Epithelial cell of esophagus (primary cell): Measurements from ENCODE around the gene ADK.
"Not testable (repeated sequence)": the region's sequence is repeated elsewhere in the genome, so short reads cannot be mapped to it uniquely, and the experiment has no call there.

Source experiments
- DNase-seq: peaks from one replicate; pipeline ENCODE4 v3.0.0; 2010; ENCODE audit warnings: low read depth
- H3K4me3 ChIP-seq: 2 replicates; pipeline ENCODE4 v1.5.1; 2011; ENCODE audit warnings: mild to moderate bottlenecking, low read length, control low read depth
- CTCF ChIP-seq: IDR thresholded peaks from 2 replicates; pipeline ENCODE4 v1.5.1; 2011; ENCODE audit warnings: low read depth, mild to moderate bottlenecking, low read length, control low read depth, inconsistent platforms; ENCODE audit not compliant: insufficient read depth; ENCODE audit errors: missing control alignments

ADK gene

GRCh38 chr10:74122060-74122459 is 29.0 kb upstream of the ADK start:
- DNase-seq: no peak
- H3K4me3 ChIP-seq: no peak overlapping the region
- no peak for TF ChIP-seq CTCF

DNA sequence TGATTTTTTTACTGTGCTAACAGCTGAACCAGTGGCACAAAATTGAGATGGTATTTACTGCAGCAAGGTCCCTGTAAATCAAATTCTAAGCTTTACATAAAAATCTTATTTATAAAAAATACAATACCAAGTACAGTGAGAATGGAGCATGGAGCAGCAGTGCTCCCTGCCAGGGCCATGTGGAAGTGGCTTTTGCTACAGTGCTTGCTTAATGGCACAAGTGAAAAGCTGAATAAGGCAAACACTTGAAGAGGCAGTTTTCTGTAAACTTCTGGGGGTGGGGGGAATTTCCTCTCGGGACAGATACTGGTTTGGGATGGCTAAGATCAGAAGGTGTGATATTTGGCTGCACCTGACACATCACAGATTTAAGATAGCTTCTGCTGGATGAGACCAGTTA is 27.9 kb upstream of the ADK start:
- DNase-seq: no peak
- no peak for TF ChIP-seq CTCF
- H3K4me3 ChIP-seq: no peak overlapping the region

GRCh38 chr10:74133923-74134820 is 16.8 kb upstream of the ADK start:
- no peak for DNase-seq
- TF ChIP-seq CTCF: no peak
- H3K4me3 ChIP-seq: no peak overlapping the region

DNA sequence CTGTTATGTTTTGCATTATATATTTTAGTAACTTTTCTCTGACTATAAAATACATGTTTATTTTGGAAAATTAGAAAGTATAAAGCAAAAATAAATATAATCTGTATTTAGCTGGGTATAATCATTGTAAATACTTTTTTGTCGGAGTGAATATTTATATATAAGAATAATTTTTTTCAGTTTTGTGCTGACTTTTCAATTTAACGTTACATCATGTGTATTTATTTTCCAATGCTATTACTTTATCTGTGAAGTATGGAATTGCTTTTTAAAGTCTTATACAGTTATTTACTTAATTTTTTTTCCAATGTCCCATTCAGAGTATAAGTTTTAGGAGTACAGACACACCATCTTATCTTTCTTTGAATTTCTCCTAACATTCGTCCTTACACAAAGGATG is 15.6 kb upstream of the ADK start:
- H3K4me3 ChIP-seq: no peak overlapping the region
- TF ChIP-seq CTCF: no peak
- no peak for DNase-seq

- H3K4me3 ChIP-seq: no peak overlapping the region
- TF ChIP-seq CTCF: no peak
- DNase-seq: no peak
Measured at GRCh38 chr10:74137992-74138391, 13.0 kb upstream of the ADK start.

GRCh38 chr10:74138596-74138995 is 12.4 kb upstream of the ADK start:
- DNase-seq, H3K4me3 ChIP-seq: not testable (repeated sequence)

GRCh38 chr10:74139981-74140380 is 11.0 kb upstream of the ADK start:
- DNase-seq: no peak
- no peak overlapping the region for H3K4me3 ChIP-seq
- no peak for TF ChIP-seq CTCF

DNA sequence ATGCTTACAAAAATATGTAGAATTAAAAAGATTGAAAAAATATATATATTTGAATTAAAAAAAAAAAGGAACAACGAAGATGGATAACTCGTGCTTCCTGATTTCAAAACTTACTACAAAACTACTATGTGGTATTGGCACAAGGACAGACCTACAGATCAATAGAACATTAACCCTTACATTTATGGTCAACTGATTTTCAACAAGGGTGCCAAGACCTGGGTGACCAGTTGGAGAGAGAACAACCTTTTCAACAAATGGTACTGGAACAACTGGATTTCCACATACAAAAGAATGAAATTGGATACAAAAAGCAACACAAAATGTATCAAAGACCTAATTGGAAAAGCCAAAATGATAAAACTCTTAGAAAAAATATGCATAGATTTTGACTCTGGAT is 10.5 kb upstream of the ADK start:
- no peak overlapping the region for H3K4me3 ChIP-seq
- no peak for DNase-seq
- TF ChIP-seq CTCF: no peak
